Adipose tissue (tissue), 3 donors: Measurements from ENCODE around the gene ZNF81. TPM values are rescaled to one million over a fixed set of nuclear protein-coding genes. Genes with fewer than 3 reads are reported as not detected.
"Not testable (repeated sequence)": the region's sequence is repeated elsewhere in the genome, so short reads cannot be mapped to it uniquely, and the experiment has no call there.

Experiments used
- H3K27ac ChIP-seq: one replicate; pipeline ENCODE4 v1.5.1; 2013; ENCODE audit warnings: low read depth, low read length
- WGBS, 3 donors: extraction: QIAGEN DNeasy Blood & Tissue Kit; methylation state at CpG; one replicate each; pipeline ENCODE4 v1.1.7; 2013; 5-methylcytosine and 5-hydroxymethylcytosine counted together
- polyA plus RNA-seq, 3 donors: library from polyadenylated mRNA; stranded (reverse); fragments of 200-250 nt; gene quantifications; one replicate each; pipeline ENCODE4 v1.2.3, GENCODE V29; 2013
- donor health status: healthy with polysubstance abuse.
- donor health status: Bipolar disorder and iron deficiency.
- donor health status: healthy.

The ZNF81 gene
- polyA plus RNA-seq: 1 to 10 TPM in 1 of 3 donors, under 1 TPM in 2; 0.11 to 1.4 (median 0.54) TPM

DNA sequence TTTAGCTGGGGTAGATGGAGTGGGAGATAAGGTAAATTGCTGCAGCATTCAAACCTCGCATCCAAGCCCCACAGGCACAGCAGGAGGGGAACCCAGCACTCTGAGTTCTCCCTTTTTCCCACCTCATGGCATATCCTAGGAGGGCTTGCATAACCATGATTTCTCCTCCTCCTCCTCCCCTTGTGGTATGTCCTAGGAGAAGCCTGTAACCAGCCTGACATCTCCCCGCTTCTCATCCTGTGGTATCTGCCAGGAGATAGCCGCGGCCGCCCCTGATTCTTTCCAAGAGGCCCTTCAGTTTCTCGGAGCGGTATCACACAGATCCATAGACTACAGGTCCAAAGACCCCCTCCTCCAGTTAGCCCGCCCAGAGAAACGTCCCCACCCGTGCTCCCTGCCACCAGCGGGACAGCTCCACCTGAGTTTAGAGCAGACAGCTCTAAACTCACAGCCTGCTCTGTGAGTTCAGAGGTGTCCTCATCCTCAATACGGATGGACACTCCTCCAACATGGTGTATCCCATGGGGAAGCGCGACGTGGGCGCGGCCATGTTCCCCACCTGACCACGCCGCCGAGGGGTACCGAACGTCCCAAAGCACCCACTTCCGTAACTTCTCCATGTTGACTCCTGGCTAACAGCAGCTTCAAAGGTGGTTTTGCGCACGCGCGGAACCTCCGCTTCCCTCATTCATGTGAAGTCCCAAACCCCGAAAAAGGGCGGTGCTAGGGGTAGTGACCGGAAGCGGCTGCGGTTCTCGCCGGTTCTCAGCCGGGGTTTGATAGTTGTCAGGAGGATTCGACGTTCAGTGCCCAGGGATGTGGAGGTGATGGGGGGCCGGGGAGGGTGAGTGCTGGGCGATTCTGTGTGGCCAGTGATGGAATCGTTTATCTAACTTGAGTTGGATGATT lies at the start of gene ZNF81:
Gene ZNF81 (plus strand): TSS at position 739 of the 909 bp plus-strand sequence. CDS start 9,366 bp downstream, outside the sequence.
- no peak within 1 kb of the TSS for H3K27ac ChIP-seq
- WGBS, 3 donors: 0 to 30% (median 1%) methylated on average over 37 to 41 of the region's 41 CpGs

DNA sequence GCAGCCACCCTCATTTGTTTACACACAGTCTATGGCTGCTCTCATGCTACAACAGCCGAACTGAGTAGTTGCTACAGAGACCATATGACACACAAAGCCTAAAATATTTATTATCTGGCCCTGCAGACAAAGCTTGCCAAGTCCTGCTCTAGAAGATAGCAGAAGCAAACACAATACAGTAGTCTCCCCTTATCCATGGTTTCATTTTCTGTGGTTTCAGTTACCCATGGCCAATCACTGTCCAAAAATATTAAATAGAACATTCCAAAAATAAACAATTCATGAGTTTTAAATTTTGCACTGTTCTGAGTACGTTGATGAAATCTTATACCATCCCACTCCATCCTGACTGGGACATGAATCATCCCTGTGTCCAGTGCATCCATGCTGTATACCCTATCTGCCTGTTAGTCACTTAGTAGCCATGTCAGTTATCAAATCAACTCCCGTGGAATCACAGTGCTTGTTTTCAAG lies 40.2 kb upstream of the ZNF81 start:
- 48 to 62% (median 59%) methylated on average over 3 of the region's 3 CpGs for WGBS, 3 donors
- H3K27ac ChIP-seq: no peak overlapping the region

DNA sequence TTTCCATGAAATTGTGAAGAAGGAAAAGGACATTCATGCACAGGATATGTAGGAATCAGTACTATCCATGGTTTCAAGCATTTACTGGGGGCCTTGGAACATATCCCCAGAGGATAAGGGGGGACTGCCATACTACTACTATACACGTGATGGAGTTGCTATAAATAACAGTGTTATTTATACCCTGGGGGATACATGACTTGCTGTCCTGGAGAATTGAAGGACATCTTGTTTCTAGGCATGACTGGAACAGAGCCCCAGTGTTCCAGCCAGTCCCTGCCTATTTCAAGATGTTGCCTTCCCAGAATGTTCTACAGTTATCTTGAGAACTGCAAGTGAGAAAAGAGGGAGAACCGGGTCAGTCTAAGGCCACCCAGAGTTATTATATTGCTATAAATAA lies 39.6 kb upstream of the ZNF81 start:
- WGBS, 3 donors: 52 to 61% (median 52%) methylated on average over 2 of the region's 2 CpGs
- H3K27ac ChIP-seq: no peak overlapping the region

DNA sequence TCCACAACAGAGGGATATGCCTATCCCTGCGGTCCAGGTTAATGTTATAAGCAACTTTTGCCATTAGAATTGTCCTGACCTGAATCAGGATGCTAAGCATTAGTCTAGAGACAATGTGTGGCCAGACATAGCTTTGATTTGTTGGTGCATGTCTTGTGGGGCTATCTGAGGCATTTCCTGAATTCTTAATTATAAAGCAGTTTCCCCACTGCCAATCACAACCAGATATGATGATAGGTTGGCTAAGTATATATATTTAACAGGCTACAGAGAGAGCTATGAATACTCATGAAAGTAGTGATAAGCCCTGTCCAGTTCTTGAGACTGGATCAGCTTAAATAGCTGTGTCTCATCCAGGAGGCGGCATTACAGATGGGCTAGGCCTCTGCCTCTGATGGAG lies 37.8 kb upstream of the ZNF81 start:
- WGBS, 3 donors: 75 to 96% (median 89%) methylated on average over 2 of the region's 2 CpGs
- H3K27ac ChIP-seq: no peak overlapping the region

DNA sequence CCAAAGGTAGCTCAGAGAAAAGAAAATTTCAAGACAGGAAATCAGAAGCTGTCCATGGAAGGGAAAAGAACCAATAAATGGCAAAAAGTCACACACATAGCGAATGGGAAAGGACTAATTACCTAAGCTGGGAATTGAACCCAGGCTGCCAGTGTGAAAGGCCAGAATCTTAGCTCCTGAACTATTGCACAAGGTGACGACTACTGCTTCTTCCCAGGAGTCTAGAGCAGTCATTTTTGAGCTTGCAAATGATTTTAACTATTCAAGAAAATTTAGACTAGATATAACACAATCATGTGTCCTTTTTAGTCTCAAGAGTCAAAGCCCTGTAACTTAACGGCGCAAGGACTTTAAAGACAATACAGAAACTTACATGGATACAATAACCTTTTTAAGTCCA lies 34.1 kb upstream of the ZNF81 start:
- no peak overlapping the region for H3K27ac ChIP-seq
- WGBS, 3 donors: 64 to 87% (median 76%) methylated on average over 4 of the region's 4 CpGs

GRCh38 chrX:47803103-47803502 lies 33.6 kb upstream of the ZNF81 start:
- not testable (repeated sequence) for H3K27ac ChIP-seq
- WGBS, 3 donors: 25 to 74% (median 64%) methylated on average over 21 of the region's 21 CpGs

DNA sequence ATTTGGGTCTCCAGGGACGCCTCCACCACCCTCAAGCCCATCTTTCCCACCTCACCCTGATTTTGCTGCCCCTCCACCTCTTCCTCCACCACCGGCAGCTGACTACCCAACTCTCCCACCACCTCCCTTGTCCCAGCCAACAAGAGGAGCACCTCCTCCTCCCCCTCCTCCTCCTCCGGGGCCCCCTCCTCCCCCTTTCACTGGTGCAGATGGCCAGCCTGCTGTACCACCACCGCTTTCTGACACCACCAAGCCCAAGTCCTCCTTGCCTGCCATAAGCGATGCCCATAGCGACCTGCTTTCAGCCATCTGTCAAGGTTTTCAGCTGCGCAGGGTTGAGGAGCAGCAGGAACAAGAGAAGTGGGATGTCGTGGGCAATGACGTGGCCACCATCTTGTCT lies 32.4 kb upstream of the ZNF81 start:
- WGBS, 3 donors: 89 to 95% (median 95%) methylated on average over 8 to 9 of the region's 9 CpGs
- H3K27ac ChIP-seq: no peak overlapping the region

- H3K27ac ChIP-seq: not testable (repeated sequence)
- WGBS, 3 donors: 53 to 75% (median 57%) methylated on average over 1 of the region's 1 CpG
These were observed 30.9 kb upstream of the ZNF81 start for GRCh38 chrX:47805844-47806243.

- WGBS, 3 donors: 81 to 91% (median 91%) methylated on average over 9 to 13 of the region's 14 CpGs
- H3K27ac ChIP-seq: not testable (repeated sequence)
These were observed 30.1 kb upstream of the ZNF81 start for GRCh38 chrX:47806415-47807271.

GRCh38 chrX:47807272-47807538 lies 29.5 kb upstream of the ZNF81 start:
- WGBS, 3 donors: 69 to 81% (median 80%) methylated on average over 3 of the region's 3 CpGs
- not testable (repeated sequence) for H3K27ac ChIP-seq

DNA sequence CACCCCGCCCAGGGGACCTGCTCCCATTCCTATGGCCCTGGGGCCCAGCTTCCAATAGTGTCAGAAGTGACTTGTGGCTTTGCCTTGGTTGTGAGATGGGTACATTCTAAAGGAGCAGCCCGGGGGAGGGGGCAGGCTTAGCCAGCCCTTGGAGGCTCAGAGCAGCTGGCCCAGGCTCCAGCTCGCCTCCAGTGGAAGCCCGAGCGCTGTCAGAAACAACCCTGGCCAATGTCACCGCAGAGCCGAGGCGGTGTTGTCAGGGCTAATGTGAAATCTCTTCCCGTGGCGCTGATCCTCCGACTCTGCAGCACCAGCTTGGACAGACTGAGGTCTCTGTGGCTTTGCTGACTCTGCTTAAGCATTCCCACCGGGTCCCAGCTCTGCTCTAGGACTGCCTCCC lies 29.2 kb upstream of the ZNF81 start:
- no peak overlapping the region for H3K27ac ChIP-seq
- WGBS, 3 donors: 58 to 78% (median 70%) methylated on average over 10 to 12 of the region's 12 CpGs

DNA sequence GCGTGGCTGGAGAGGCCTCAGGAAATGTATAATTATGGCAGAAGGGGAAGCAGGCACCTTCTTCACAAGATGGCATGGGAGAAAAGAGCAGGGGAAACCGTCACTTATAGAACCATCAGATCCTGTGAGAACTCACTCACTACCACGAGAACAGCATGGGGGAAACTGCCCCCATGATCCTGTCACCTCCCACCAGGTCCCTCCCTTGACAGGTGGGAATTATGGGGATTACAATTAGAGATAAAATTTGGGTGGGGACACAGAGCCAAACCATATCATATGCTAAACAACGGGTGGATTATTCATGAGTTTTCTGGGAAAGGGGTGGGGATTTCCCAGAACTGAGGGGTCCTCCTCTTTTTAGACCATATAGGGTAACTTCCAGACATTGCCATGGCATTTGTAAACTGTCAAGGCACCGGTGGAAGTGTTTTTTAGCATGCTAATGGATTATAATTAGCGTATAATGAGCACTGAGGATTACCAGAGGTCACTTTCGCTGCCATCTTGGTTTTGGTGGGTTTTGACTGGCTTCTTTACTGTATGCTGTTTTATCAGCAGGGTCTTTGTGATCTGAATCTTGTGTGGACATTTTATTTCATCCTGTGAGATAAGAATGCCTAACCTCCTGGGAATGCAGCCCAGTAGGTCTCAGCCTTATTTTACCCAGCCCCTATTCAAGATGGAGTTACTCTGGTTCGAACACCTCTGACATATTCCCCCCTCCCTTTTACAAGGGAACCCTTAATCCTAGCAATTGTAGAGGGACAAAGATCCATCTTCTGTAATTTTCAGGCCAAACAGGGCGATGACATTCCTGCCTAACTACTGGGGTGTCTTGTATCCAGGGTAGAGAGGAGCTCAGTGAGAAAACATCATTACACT lies 27.6 kb upstream of the ZNF81 start:
- H3K27ac ChIP-seq: no peak overlapping the region
- 58 to 73% (median 63%) methylated on average over 9 of the region's 9 CpGs for WGBS, 3 donors

GRCh38 chrX:47814851-47815250 lies 21.9 kb upstream of the ZNF81 start:
- 73 to 100% (median 95%) methylated on average over 1 of the region's 1 CpG for WGBS, 3 donors
- no peak overlapping the region for H3K27ac ChIP-seq

GRCh38 chrX:47815901-47816845 lies 20.5 kb upstream of the ZNF81 start:
- no peak overlapping the region for H3K27ac ChIP-seq
- WGBS, 3 donors: 31 to 44% (median 39%) methylated on average over 4 of the region's 4 CpGs

DNA sequence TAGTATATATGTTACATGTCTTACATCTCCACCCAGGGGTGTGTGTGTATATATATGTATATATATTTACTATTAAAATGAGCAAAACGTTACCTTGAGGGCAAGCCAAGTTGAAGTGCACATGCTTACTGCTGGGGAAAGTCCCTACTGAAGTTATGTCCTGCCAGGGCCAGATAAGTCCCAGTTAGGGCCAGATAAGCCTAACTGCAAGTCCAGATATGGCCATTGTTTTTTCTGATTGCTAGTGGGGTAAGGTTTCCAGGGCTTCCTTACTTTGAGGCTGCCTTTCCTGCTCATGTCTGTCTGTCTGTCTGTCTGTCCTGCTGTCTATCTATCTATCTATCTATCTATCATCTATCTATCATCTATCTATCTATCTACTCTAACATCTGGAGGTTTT lies 19.3 kb upstream of the ZNF81 start:
- no peak overlapping the region for H3K27ac ChIP-seq
- 0 to 21% (median 18%) methylated on average over 1 of the region's 1 CpG for WGBS, 3 donors

DNA sequence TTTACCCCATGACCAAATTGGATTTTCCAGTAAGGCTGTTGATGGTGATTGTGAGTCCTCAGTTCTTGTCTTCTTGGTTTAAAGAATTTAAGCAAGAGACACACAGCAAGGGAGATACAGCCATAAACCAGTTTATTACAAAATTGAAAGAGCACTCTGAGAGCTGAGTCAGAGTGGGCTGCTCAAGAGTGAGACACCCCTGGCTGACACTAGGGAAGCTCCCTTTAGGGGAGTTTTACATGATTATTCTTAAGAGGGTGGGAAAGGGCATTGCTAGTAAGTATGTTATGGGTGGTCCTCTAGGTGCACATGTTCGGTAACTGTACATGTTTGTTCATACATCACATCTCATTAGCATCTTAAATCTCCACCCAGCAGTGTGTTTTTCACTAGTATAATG lies 18.8 kb upstream of the ZNF81 start:
- no peak overlapping the region for H3K27ac ChIP-seq
- WGBS, 3 donors: 80 to 92% (median 90%) methylated on average over 1 of the region's 1 CpG

- WGBS, 3 donors: 75 to 96% (median 79%) methylated on average over 1 of the region's 1 CpG
These were observed 7.7 kb upstream of the ZNF81 start for GRCh38 chrX:47828984-47829383.

More at GRCh38 chrX:47828984-47829383, 7.7 kb upstream of the ZNF81 start:
- no peak overlapping the region for H3K27ac ChIP-seq
